AG09309 (cell line): ENCODE data around the gene ARHGEF11.
A peak's percentile ranks its signal among the peaks of the same experiment; 100 is the strongest.

Experiments
- DNase-seq: peaks from one replicate; pipeline ENCODE4 v3.0.0-alpha.2; 2010; ENCODE audit warnings: low read depth
- H3K4me3 ChIP-seq: 2 replicates; pipeline ENCODE4 v1.5.1; 2011; ENCODE audit warnings: mild to moderate bottlenecking, low read depth, low read length, moderate library complexity; ENCODE audit not compliant: control insufficient read depth
- TF ChIP-seq, protein P1 (sequence below): IDR thresholded peaks from 2 replicates; pipeline ENCODE4 v1.5.1; 2011; ENCODE audit warnings: mild to moderate bottlenecking, low read depth, low read length, inconsistent platforms; ENCODE audit not compliant: insufficient read depth, control insufficient read depth; ENCODE audit errors: missing control alignments

The ARHGEF11 gene

DNA sequence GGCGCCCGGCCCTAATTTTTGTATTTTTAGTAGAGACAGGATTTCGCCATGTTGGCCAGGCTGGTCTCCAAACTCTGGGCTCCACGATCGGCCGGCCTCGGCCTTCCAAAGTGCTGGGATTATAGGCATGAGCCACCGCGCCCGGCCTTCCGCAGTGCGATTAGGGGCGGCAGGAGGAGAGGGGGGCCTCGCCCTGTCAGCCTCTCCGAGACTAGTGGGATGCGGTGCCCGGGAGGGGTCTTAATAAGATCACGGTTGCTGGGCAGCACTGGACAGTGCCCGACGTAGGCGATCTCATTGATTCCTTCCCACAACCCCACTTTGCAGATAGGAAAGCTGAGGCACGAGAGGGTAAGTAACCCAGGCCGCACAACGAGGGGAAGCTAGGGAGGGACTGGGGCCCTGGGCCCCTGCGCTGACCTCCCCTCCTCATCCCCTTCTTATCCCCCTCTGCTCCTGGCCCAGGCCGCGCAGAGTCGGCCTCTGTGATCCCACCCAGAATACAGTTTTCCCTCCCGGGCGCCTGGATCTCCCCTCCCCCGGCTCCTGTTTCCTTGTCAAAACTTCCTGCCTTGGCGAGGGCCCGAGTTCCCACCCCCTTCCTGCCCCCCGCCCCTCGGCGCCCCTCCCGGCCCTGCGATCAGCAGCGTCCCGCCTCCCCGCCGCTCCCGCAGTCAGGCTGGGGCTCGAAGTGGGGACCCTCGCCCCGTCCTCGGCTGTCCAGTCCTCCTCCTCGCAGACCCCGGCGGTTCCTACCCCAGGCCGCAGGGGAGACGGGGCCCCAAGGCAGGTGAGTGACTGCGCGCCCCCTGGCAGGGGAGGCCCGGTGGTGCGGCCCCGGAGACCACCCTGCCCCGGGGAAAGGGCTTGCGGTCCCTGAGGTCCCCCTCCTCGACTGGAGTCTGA is 152.2 kb downstream of the ARHGEF11 start, which contains the start of gene PEAR1:
Gene PEAR1 (plus strand): TSS at position 671 of the 906 bp plus-strand sequence. CDS start 10,209 bp downstream, outside the sequence.
- no peak for DNase-seq
- peak within 1 kb of the TSS; percentile 17 for H3K4me3 ChIP-seq

DNA sequence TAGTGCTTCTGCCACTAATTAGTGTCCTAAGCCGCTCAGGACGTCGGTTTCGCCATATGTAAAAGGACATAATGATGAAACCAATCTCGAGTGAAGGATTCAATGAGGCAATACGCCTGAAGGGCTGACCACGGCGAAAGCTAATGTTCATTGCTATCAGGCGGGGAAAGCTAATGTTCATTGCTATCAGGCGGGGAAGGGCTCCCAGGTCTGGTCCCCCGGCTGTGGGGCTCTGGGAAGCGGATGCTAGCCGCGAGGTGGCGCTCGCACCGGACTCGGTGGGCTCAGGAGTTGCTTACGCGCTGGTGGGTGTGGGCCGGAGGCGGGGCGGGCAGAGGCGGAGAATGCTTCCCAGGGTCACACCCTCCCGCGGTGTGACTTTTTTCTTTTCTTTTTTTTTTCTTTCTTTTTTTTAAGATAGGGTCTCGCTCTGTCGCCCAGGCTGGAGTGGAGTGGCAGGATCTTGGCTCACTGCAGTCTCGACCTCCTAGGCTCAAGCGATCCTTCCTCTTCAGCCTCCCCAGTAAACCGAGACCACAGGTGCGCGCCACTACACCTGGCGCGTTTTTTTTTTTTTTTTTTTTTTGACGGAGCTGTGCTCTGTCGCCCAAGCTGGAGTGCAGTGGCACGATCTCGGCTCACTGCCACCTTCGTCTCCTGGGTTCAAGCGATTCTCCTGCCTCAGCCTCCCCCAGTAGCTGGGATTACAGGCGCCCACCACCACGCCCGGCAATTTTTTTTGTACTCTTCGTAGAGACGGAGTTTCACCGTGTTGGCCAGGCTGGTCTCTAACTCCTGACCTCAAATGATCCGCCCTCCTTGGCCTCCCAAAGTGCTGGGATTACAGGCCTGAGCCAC is 153.1 kb downstream of the ARHGEF11 start:
- TF ChIP-seq, protein P1, sequence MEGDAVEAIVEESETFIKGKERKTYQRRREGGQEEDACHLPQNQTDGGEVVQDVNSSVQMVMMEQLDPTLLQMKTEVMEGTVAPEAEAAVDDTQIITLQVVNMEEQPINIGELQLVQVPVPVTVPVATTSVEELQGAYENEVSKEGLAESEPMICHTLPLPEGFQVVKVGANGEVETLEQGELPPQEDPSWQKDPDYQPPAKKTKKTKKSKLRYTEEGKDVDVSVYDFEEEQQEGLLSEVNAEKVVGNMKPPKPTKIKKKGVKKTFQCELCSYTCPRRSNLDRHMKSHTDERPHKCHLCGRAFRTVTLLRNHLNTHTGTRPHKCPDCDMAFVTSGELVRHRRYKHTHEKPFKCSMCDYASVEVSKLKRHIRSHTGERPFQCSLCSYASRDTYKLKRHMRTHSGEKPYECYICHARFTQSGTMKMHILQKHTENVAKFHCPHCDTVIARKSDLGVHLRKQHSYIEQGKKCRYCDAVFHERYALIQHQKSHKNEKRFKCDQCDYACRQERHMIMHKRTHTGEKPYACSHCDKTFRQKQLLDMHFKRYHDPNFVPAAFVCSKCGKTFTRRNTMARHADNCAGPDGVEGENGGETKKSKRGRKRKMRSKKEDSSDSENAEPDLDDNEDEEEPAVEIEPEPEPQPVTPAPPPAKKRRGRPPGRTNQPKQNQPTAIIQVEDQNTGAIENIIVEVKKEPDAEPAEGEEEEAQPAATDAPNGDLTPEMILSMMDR, result peak; percentile 92
- H3K4me3 ChIP-seq, result peak overlapping the region; percentile 20
- peak; percentile 21 for DNase-seq

More for the DNA sequence above, 152.2 kb downstream of the ARHGEF11 start, which contains the start of gene PEAR1:
- TF ChIP-seq, protein P1, result no peak

DNA sequence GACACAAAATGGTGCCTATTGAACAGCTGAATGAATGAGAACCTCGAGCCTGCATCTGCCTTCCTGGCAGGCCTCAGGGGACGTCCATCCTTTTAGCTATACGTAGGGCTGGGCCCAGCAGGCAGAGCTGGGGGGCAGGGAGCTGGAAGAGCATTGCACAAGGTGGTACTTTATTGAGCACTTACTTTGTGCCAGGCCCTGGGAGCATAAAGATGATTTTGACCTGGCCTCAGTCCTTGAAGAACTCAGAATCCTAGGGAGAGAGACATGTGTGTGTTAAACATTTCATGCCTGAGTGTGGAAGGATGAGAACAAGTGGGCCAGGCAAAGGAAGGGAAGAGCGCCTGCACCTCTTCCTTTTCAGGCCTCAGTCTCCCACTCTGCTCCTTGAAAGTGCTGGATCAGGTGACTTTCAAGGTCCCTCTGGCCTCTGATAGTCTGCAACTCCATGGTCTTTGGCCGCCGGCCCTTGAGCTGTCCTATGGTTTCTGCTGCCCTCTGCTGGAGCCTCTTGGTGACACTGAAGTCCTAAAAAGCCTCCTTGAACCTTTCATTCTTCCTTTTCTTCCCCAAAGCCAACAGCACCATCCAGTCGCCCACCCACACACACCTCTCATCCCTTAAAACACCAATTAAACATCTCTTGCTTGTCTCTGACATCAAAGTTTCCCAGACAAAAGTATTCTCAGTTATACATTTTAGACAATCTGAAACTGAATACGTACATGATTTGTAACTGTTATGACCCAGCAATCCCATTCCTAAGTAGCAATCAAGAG is 155.6 kb downstream of the ARHGEF11 start:
- TF ChIP-seq, protein P1, result peak; percentile 91
- peak; percentile 29 for DNase-seq
- no peak overlapping the region for H3K4me3 ChIP-seq

DNA sequence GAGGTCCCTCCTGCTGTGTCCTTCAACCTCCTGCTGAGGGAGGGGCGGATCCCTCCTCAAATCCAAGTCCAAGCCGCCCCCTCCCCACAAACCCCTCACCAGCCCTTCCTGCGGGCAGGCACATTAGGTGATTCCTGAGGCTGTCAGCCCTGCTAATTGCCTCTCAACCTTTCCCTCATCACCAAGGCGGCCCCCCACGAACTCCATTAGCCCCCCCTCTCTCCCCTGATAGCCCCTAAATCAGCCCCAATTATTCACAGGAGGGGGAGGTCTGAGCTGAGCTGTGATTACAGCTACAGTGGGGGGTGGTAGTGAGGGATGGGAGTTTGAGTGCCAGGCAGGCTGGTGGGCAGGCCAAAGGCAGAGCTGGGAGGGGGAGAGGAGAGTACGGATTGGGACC is 157.8 kb downstream of the ARHGEF11 start:
- TF ChIP-seq, protein P1, result no peak
- no peak overlapping the region for H3K4me3 ChIP-seq
- no peak for DNase-seq

DNA sequence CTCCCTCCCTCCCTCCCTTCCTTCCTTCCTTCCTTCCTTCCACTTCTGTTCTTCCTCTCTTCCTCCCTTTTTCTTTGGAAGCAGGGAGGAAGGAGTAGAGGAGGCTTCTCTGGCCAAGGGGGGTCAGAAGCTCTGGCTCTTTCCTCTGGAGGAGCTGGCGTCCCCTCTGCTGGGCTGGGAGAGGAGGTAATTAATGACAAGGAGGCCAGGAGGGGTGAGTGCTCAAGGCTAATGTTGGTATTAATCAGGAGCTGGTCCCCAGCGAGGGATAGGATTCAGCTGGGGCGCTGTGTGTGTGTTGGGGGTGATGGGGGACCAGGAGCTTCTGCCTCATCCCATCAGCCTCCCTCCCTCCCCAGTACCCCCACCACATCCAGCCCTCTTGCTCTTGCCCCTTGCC is 158.2 kb downstream of the ARHGEF11 start:
- TF ChIP-seq, protein P1, result no peak
- no peak overlapping the region for H3K4me3 ChIP-seq
- no peak for DNase-seq

DNA sequence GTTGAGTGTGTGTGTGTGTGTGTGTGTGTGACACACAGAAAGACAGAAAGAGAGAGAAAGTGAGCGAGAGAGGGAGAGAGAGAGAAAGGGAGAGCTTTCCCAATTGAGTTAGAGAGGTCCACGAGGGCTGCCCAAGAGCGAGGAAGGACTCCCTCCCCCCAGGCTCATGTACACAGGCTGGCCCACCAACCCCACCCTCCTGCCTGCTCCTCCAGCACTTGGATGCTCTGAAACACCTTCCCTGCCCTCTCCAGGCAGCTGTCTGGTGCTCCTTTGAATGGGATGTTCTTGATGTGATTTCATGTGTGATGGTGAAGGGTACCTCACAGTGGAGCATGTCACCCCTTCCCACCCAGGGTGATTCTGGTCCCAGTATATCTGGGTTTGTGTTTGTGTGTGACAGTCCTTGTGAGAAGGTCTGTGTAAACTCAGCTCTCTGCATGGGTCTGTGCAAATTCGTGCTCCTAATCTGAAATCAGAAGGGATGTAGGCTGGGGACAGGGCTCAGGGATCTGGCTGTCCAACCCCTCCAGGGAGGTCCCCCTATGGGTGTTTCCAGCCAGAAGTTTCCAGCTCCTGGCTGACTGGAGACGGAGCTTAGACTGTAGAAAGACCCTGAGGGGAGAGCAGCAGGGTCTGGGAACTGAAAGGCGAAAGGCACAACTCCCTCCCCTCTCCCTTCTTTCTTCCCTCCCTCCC is 158.8 kb downstream of the ARHGEF11 start:
- TF ChIP-seq, protein P1, result no peak
- H3K4me3 ChIP-seq, result no peak overlapping the region
- no peak for DNase-seq
